CD4-positive, alpha-beta memory T cell (primary cell): ENCODE data around the gene PHF23. TPM values are rescaled to one million over a fixed set of nuclear protein-coding genes. Genes with fewer than 3 reads are reported as not detected.
A peak's percentile ranks its signal among the peaks of the same experiment; 100 is the strongest.

ENCODE experiments used
- CTCF ChIA-PET: fragments of 350-600 bp; sonication (Branson Sonifier 250); formaldehyde crosslinking; loops from one replicate; lab custom pipeline; 2021; ENCODE audit warnings: inconsistent platforms; ENCODE audit not compliant: partially characterized antibody; lab: Charles Lee
- POLR2A ChIA-PET: fragments of 350-600 bp; sonication (Branson Sonifier 250); formaldehyde crosslinking; loops from one replicate; lab custom pipeline; 2021; ENCODE audit not compliant: partially characterized antibody; lab: Charles Lee
- DNase-seq, 5 donors: peaks; one replicate each; pipeline versions ENCODE4 v3.0.0 to v3.0.0-alpha.2; 2020 to 2022; ENCODE audit warnings: mixed read lengths in 1 of 5
- H3K27ac ChIP-seq: one replicate; pipeline ENCODE4 v1.7.0; 2013; ENCODE audit warnings: low read depth, low read length
- H3K27me3 ChIP-seq: 2 replicates; pipeline ENCODE4 v1.7.0; 2013; ENCODE audit warnings: mild to moderate bottlenecking, low read length, moderate library complexity; ENCODE audit not compliant: insufficient read depth
- H3K36me3 ChIP-seq: 2 replicates; pipeline ENCODE4 v1.7.0; 2013; ENCODE audit warnings: mild to moderate bottlenecking, low read length, moderate library complexity; ENCODE audit not compliant: insufficient read depth
- H3K4me1 ChIP-seq: 2 replicates; pipeline ENCODE4 v1.7.0; 2013; ENCODE audit warnings: mild to moderate bottlenecking, low read length, moderate library complexity; ENCODE audit not compliant: insufficient read depth
- H3K4me3 ChIP-seq, 2 donors: one replicate each; pipeline ENCODE4 v1.7.0; 2013; ENCODE audit warnings: low read length in 2 of 2, mild to moderate bottlenecking in 1 of 2
- H3K9me3 ChIP-seq, 2 donors: one replicate each; pipeline ENCODE4 v1.7.0; 2013; ENCODE audit warnings: low read length in 2 of 2, control low read depth in 1 of 2; ENCODE audit not compliant: control insufficient read depth in 1 of 2
- H3K27ac Mint-ChIP-seq, 7 donors: one replicate each; pipeline ENCODE4 v1.8.0; 2020 to 2021; ENCODE audit warnings: mixed read lengths in 7 of 7, mild to moderate bottlenecking in 6 of 7, inconsistent platforms in 3 of 7, moderate library complexity in 3 of 7
- H3K27me3 Mint-ChIP-seq, 2 donors: one replicate each; pipeline ENCODE4 v1.8.0; 2020 to 2021; ENCODE audit warnings: mixed read lengths in 2 of 2
- H3K36me3 Mint-ChIP-seq, 2 donors: one replicate each; pipeline ENCODE4 v1.8.0; 2020 to 2021; ENCODE audit warnings: mixed read lengths in 2 of 2, inconsistent platforms in 1 of 2, mild to moderate bottlenecking in 1 of 2
- H3K4me1 Mint-ChIP-seq, 4 donors: one replicate each; pipeline ENCODE4 v1.8.0; 2020 to 2021; ENCODE audit warnings: mixed read lengths in 4 of 4, mild to moderate bottlenecking in 1 of 4
- H3K4me3 Mint-ChIP-seq, 8 donors: one replicate each; pipeline ENCODE4 v1.8.0; 2020 to 2021; ENCODE audit warnings: mixed read lengths in 8 of 8, mild to moderate bottlenecking in 7 of 8, moderate library complexity in 6 of 8, inconsistent platforms in 3 of 8
- H3K9me3 Mint-ChIP-seq, 8 donors: one replicate each; pipeline ENCODE4 v1.8.0; 2020 to 2021; ENCODE audit warnings: mixed read lengths in 8 of 8, mild to moderate bottlenecking in 5 of 8, inconsistent platforms in 3 of 8, moderate library complexity in 1 of 8
- intact Hi-C: fragments of 100-400 bp; cut with micrococcal nuclease; formaldehyde crosslinking; loops from one replicate; pipeline ENCODE4 v1.15.1; 2023
- microRNA-seq: library from miRNA; unstranded; fragments of <30 nt; microRNA quantifications from one replicate; pipeline ENCODE4 v1.2.0, GENCODE V29; 2021; ENCODE audit warnings: borderline replicate concordance, borderline number of aligned reads, borderline microRNAs expressed, mixed read lengths
- polyA plus RNA-seq, 2 donors: library from polyadenylated mRNA; unstranded; fragments of 300-500 nt; fragmentation: Illumina TruSeq; gene quantifications; one replicate each; pipeline ENCODE4 v1.2.3, GENCODE V29; 2021
- total RNA-seq, 2 experiments: library from RNA; stranded (reverse); gene quantifications; one replicate each; pipeline ENCODE4 v1.2.3, GENCODE V29; 2021

Gene PHF23
- total and polyA plus RNA-seq, 4 experiments from 2014 or later = 11.4 to 55.8 (median 37.8) TPM

GRCh38 chr17:7190276-7190917, 48.9 kb downstream of the PHF23 start:
- H3K4me1 ChIP-seq = no peaks in the 10 kb centered on the region
- H3K27me3 ChIP-seq = no peaks in the 10 kb centered on the region
- DNase-seq = peak in 1 of 5 donors; percentile 12
- Mint-ChIP-seq H3K4me1 (peaks cover 1 to 5% (median 4%) of the 10 kb centered on the region in 4 donors), H3K4me3 (no peak overlapping the region), H3K9me3 (no peaks in the 10 kb centered on the region), H3K27ac (no peak overlapping the region), H3K36me3 (peaks cover 4% of the 10 kb centered on the region in 2 donors), H3K27me3 (no peaks in the 10 kb centered on the region)
- intact Hi-C loops = no loop called here
- no peak overlapping the region for H3K27ac ChIP-seq
- CTCF ChIA-PET = no interaction called here
- H3K4me3 ChIP-seq = no peak overlapping the region
- POLR2A ChIA-PET = no interaction called here
- no peaks in the 10 kb centered on the region for H3K36me3 ChIP-seq
- no peaks in the 10 kb centered on the region for H3K9me3 ChIP-seq

GRCh38 chr17:7186241-7186640, 53.0 kb downstream of the PHF23 start:
- H3K27me3 Mint-ChIP-seq = no peaks in the 10 kb centered on the region
- POLR2A ChIA-PET = no interaction called here
- Histone ChIP-seq H3K9me3 (no peaks in the 10 kb centered on the region), H3K4me3 (no peak overlapping the region), H3K27ac (no peak overlapping the region), H3K36me3 (no peaks in the 10 kb centered on the region), H3K27me3 (no peaks in the 10 kb centered on the region), H3K4me1 (no peaks in the 10 kb centered on the region)
- H3K4me1 Mint-ChIP-seq = peaks cover 1 to 5% (median 4%) of the 10 kb centered on the region in 4 donors
- intact Hi-C loops = no loop called here
- no peak for DNase-seq
- H3K9me3 Mint-ChIP-seq = no peaks in the 10 kb centered on the region
- no peaks in the 10 kb centered on the region for H3K36me3 Mint-ChIP-seq
- CTCF ChIA-PET = interaction anchor here (1.3 kb wide), 1 partner anchor 9 kb away, joined by 5 read pairs; no protein-coding TSS in a partner anchor
- no peak overlapping the region for H3K4me3 Mint-ChIP-seq
- peak overlapping the region in 1 of 7 donors; percentile 67 for H3K27ac Mint-ChIP-seq

Small RNAs within 50 kb of the gene (microRNA-seq; reads per million reads assigned to microRNA genes)
- gene MIR324 = 583 reads per million, percentile 83 among the genes with 10 or more reads in this experiment

Other genes starting within 250 kb of the PHF23 start
Only the 30 nearest of the 36 such genes appear.
- gene SLC16A13, start 203.4 kb downstream of the PHF23 start, total RNA-seq = 10 to 100 TPM; 13.1 to 13.7 TPM
- gene SLC16A13, start 203.4 kb downstream of the PHF23 start, polyA plus RNA-seq = 1 to 10 TPM in 1 of 2 donors, under 1 TPM in 1; 0.93 to 1.8 TPM
- gene SLC16A11, start 195.4 kb downstream of the PHF23 start, total RNA-seq = 1 to 10 TPM in 1 of 2 experiments, under 1 TPM in 1; 0.89 to 1.2 TPM
- under 1 TPM; 0.50 to 0.69 TPM for gene SLC16A11, start 195.4 kb downstream of the PHF23 start, polyA plus RNA-seq
- 1 to 10 TPM; 1.4 TPM for gene CLEC10A, start 159.2 kb downstream of the PHF23 start, total RNA-seq
- gene CLEC10A, start 159.2 kb downstream of the PHF23 start, polyA plus RNA-seq = not detected
- not detected for gene ASGR2, start 124.6 kb downstream of the PHF23 start, total RNA-seq
- gene ASGR2, start 124.6 kb downstream of the PHF23 start, polyA plus RNA-seq = not detected
- gene ASGR1, start 60.1 kb downstream of the PHF23 start, total RNA-seq = not detected
- not detected for gene ASGR1, start 60.1 kb downstream of the PHF23 start, polyA plus RNA-seq
- 1 to 10 TPM; 7.2 to 7.6 TPM for gene DLG4, start 19.6 kb downstream of the PHF23 start, total RNA-seq
- gene DLG4, start 19.6 kb downstream of the PHF23 start, polyA plus RNA-seq = under 1 TPM; 0.44 to 0.50 TPM
- gene ACADVL, start 19.5 kb downstream of the PHF23 start, total RNA-seq = 100 to 1,000 TPM; 340 to 342 TPM
- gene ACADVL, start 19.5 kb downstream of the PHF23 start, polyA plus RNA-seq = 100 to 1,000 TPM; 110 to 118 TPM
- 10 to 100 TPM; 75.1 to 76.8 TPM for gene DVL2, start 4.9 kb downstream of the PHF23 start, total RNA-seq
- gene DVL2, start 4.9 kb downstream of the PHF23 start, polyA plus RNA-seq = 10 to 100 TPM; 22.0 to 23.7 TPM
- gene GABARAP, start 3.0 kb upstream of the PHF23 start, total RNA-seq = 100 to 1,000 TPM; 324 to 327 TPM
- 100 to 1,000 TPM; 741 to 896 TPM for gene GABARAP, start 3.0 kb upstream of the PHF23 start, polyA plus RNA-seq
- 100 to 1,000 TPM; 145 to 157 TPM for gene CTDNEP1, start 12.3 kb upstream of the PHF23 start, total RNA-seq
- gene CTDNEP1, start 12.3 kb upstream of the PHF23 start, polyA plus RNA-seq = 10 to 100 TPM; 42.4 to 59.1 TPM
- 10 to 100 TPM; 29.8 to 30.9 TPM for gene ELP5, start 12.8 kb upstream of the PHF23 start, total RNA-seq
- 10 to 100 TPM; 68.0 to 71.3 TPM for gene ELP5, start 12.8 kb upstream of the PHF23 start, polyA plus RNA-seq
- 1 to 10 TPM in 1 of 2 experiments, under 1 TPM in 1; 0.39 to 1.0 TPM for gene CLDN7, start 23.0 kb upstream of the PHF23 start, total RNA-seq
- gene CLDN7, start 23.0 kb upstream of the PHF23 start, polyA plus RNA-seq = 1 to 10 TPM; 1.0 to 3.1 TPM
- gene SLC2A4, start 42.3 kb upstream of the PHF23 start, total RNA-seq = not detected
- gene SLC2A4, start 42.3 kb upstream of the PHF23 start, polyA plus RNA-seq = not detected
- under 1 TPM; 0.26 to 0.39 TPM for gene YBX2, start 55.2 kb upstream of the PHF23 start, total RNA-seq
- not detected for gene YBX2, start 55.2 kb upstream of the PHF23 start, polyA plus RNA-seq
- gene EIF5A, start 68.2 kb upstream of the PHF23 start, total RNA-seq = 100 to 1,000 TPM; 240 to 244 TPM
- gene EIF5A, start 68.2 kb upstream of the PHF23 start, polyA plus RNA-seq = 100 to 1,000 TPM; 230 to 850 TPM
- 100 to 1,000 TPM; 127 to 132 TPM for gene GPS2, start 75.9 kb upstream of the PHF23 start, total RNA-seq
- gene GPS2, start 75.9 kb upstream of the PHF23 start, polyA plus RNA-seq = 100 to 1,000 TPM; 101 to 120 TPM
- gene NEURL4, start 89.9 kb upstream of the PHF23 start, total RNA-seq = 10 to 100 TPM; 73.8 to 81.6 TPM
- gene NEURL4, start 89.9 kb upstream of the PHF23 start, polyA plus RNA-seq = 1 to 10 TPM in 1 of 2 donors, under 1 TPM in 1; 0.97 to 2.4 TPM
- gene ACAP1, start 97.1 kb upstream of the PHF23 start, total RNA-seq = 100 to 1,000 TPM; 507 to 516 TPM
- 100 to 1,000 TPM; 261 to 264 TPM for gene ACAP1, start 97.1 kb upstream of the PHF23 start, polyA plus RNA-seq
- gene KCTD11, start 112.7 kb upstream of the PHF23 start, total RNA-seq = 1 to 10 TPM; 3.5 to 4.3 TPM
- gene KCTD11, start 112.7 kb upstream of the PHF23 start, polyA plus RNA-seq = 1 to 10 TPM in 1 of 2 donors, under 1 TPM in 1; 0.33 to 1.8 TPM
- not detected for gene TMEM95, start 115.7 kb upstream of the PHF23 start, total RNA-seq
- gene TMEM95, start 115.7 kb upstream of the PHF23 start, polyA plus RNA-seq = not detected
- gene TNK1, start 141.6 kb upstream of the PHF23 start, total RNA-seq = 10 to 100 TPM; 13.8 to 15.9 TPM
- gene TNK1, start 141.6 kb upstream of the PHF23 start, polyA plus RNA-seq = 1 to 10 TPM; 1.7 to 2.1 TPM
- gene PLSCR3, start 155.1 kb upstream of the PHF23 start, total RNA-seq = 10 to 100 TPM; 90.3 to 91.9 TPM
- gene PLSCR3, start 155.1 kb upstream of the PHF23 start, polyA plus RNA-seq = 100 to 1,000 TPM; 174 to 242 TPM
- 10 to 100 TPM; 35.4 to 38.3 TPM for gene TMEM256, start 164.6 kb upstream of the PHF23 start, total RNA-seq
- 10 to 100 TPM; 49.9 to 51.1 TPM for gene TMEM256, start 164.6 kb upstream of the PHF23 start, polyA plus RNA-seq
- 1 to 10 TPM; 8.8 to 9.8 TPM for gene NLGN2, start 168.4 kb upstream of the PHF23 start, total RNA-seq
- gene NLGN2, start 168.4 kb upstream of the PHF23 start, polyA plus RNA-seq = under 1 TPM in 1 of 2 donors, not detected in 1; 0.08 TPM
- gene SPEM1, start 180.9 kb upstream of the PHF23 start, total RNA-seq = not detected
- not detected for gene SPEM1, start 180.9 kb upstream of the PHF23 start, polyA plus RNA-seq
- gene SPEM2, start 186.2 kb upstream of the PHF23 start, total RNA-seq = not detected
- gene SPEM2, start 186.2 kb upstream of the PHF23 start, polyA plus RNA-seq = not detected
- gene SPEM3, start 189.4 kb upstream of the PHF23 start, total RNA-seq = not detected
- gene SPEM3, start 189.4 kb upstream of the PHF23 start, polyA plus RNA-seq = not detected
- 10 to 100 TPM; 20.8 to 21.8 TPM for gene TMEM102, start 196.0 kb upstream of the PHF23 start, total RNA-seq
- 10 to 100 TPM; 14.6 to 29.2 TPM for gene TMEM102, start 196.0 kb upstream of the PHF23 start, polyA plus RNA-seq
- 1 to 10 TPM; 2.7 to 3.3 TPM for gene FGF11, start 200.1 kb upstream of the PHF23 start, total RNA-seq
- under 1 TPM in 1 of 2 donors, not detected in 1; 0.14 TPM for gene FGF11, start 200.1 kb upstream of the PHF23 start, polyA plus RNA-seq
- 1 to 10 TPM; 9.1 to 9.5 TPM for gene CHRNB1, start 205.6 kb upstream of the PHF23 start, total RNA-seq
- gene CHRNB1, start 205.6 kb upstream of the PHF23 start, polyA plus RNA-seq = 10 to 100 TPM; 24.1 to 29.2 TPM